SJSA1 (cell line): ENCODE data around the gene PIN4. TPM values are rescaled to one million over a fixed set of nuclear protein-coding genes. Genes with fewer than 3 reads are reported as not detected.
A peak's percentile ranks its signal among the peaks of the same experiment; 100 is the strongest.
"Not testable (repeated sequence)": the region's sequence is repeated elsewhere in the genome, so short reads cannot be mapped to it uniquely, and the experiment has no call there.

Source experiments
- DNase-seq, 2 experiments: peaks; one replicate each; pipeline ENCODE4 v3.0.0-alpha.2; 2015 to 2020; ENCODE audit warnings: low spot score in 2 of 2, low read depth in 1 of 2
- H3K27ac ChIP-seq: fragments of 250-450 bp; sonication (Bioruptor Pico); 2 replicates; pipeline ENCODE4 v1.5.1; 2020; ENCODE audit warnings: mild to moderate bottlenecking, moderate library complexity
- H3K27me3 ChIP-seq: fragments of 250-450 bp; sonication (Bioruptor Pico); replicated peaks from 2 replicates; pipeline ENCODE4 v1.5.1; 2020; ENCODE audit warnings: mild to moderate bottlenecking, moderate library complexity
- H3K36me3 ChIP-seq: fragments of 250-450 bp; sonication (Bioruptor Pico); 2 replicates; pipeline ENCODE4 v1.5.1; 2020; ENCODE audit warnings: mild to moderate bottlenecking
- H3K4me1 ChIP-seq: fragments of 250-450 bp; sonication (Bioruptor Pico); replicated peaks from 2 replicates; pipeline ENCODE4 v1.6.1; 2021; ENCODE audit warnings: mild to moderate bottlenecking
- H3K4me3 ChIP-seq: fragments of 250-450 bp; sonication (Bioruptor Pico); 2 replicates; pipeline ENCODE4 v1.5.1; 2020; ENCODE audit warnings: mild to moderate bottlenecking
- H3K9me3 ChIP-seq: fragments of 250-450 bp; sonication (Bioruptor Pico); replicated peaks from 2 replicates; pipeline ENCODE4 v1.5.1; 2020; ENCODE audit warnings: mild to moderate bottlenecking
- total RNA-seq: library from RNA; depleted of rRNA; stranded (reverse); fragments of >200 nt; shearing (Covaris generic); gene quantifications from 2 replicates; pipeline ENCODE4 v1.2.3, GENCODE V29; 2014; rRNA removed

The PIN4 gene
- total RNA-seq, 1 experiment from 2014 or later, result 7.2 TPM

DNA sequence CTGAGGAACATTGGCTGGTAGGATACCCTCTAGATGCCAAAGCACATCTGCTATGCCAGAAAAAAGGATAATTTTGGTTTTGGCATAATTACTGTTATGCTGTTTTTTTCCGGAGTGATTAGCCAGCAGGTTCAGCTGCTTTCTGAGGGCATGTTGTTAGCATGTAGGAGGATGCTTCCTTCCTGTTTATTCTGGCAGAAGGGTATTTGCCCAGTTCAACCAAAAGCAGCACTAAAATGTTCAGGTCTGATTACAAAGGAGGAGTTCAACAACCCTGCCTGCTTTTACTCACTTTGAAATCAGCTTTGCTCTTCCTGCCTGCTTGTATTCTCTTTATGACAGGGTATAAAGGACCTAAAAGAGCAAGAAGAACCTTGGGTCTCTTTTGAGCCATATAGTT is 35.4 kb downstream of the PIN4 start:
- Histone ChIP-seq H3K27ac (no peak overlapping the region), H3K4me3 (no peak overlapping the region), H3K9me3 (no peaks in the 10 kb centered on the region), H3K27me3 (no peaks in the 10 kb centered on the region), H3K4me1 (no peaks in the 10 kb centered on the region), H3K36me3 (peaks cover 3% of the 10 kb centered on the region; the same call in 1 of the 2 replicates)
- DNase-seq, result no peak

GRCh38 chrX:72220375-72220774 is 38.8 kb downstream of the PIN4 start:
- DNase-seq, H3K27me3 ChIP-seq, H3K4me3 ChIP-seq, H3K27ac ChIP-seq, H3K36me3 ChIP-seq, H3K9me3 ChIP-seq, H3K4me1 ChIP-seq: not testable (repeated sequence)

DNA sequence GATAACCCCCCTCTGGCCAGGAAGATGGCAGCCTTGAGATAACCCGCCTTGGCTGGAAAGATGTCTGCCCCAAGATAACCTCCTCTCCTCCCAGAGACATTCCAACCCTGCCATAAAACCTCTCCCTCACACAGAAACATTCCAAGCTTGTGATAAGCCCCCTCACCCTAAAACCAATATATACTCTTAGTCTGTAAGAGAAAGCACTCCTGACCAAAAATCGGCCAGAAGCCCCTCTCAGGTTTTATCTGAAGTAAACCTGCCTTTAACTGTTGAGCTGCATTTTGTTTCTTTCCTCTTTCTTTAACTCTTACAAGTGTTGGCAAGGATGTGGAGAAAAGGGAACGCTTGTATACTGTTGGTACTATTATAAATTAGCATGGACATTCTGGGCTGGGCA is 48.7 kb downstream of the PIN4 start:
- Histone ChIP-seq H3K27ac (no peak overlapping the region), H3K9me3 (no peaks in the 10 kb centered on the region), H3K27me3 (no peaks in the 10 kb centered on the region), H3K4me1 (no peaks in the 10 kb centered on the region), H3K4me3 (no peak overlapping the region), H3K36me3 (peaks cover 26% of the 10 kb centered on the region)
- DNase-seq, result no peak

GRCh38 chrX:72236841-72237240 is 55.3 kb downstream of the PIN4 start:
- peak overlapping the region; percentile 63 for H3K27ac ChIP-seq

GRCh38 chrX:72238183-72238582 is 56.6 kb downstream of the PIN4 start:
- H3K4me1 ChIP-seq, result peaks cover 17% of the 10 kb centered on the region
- DNase-seq, result no peak
- H3K9me3 ChIP-seq, result no peaks in the 10 kb centered on the region
- peaks cover 20% of the 10 kb centered on the region for H3K36me3 ChIP-seq
- peak overlapping the region; percentile 79 for H3K27ac ChIP-seq
- H3K4me3 ChIP-seq, result peak overlapping the region; percentile 59
- H3K27me3 ChIP-seq, result no peaks in the 10 kb centered on the region

More at GRCh38 chrX:72236841-72237240, 55.3 kb downstream of the PIN4 start:
- Histone ChIP-seq H3K27me3 (no peaks in the 10 kb centered on the region), H3K4me1 (peaks cover 17% of the 10 kb centered on the region), H3K9me3 (no peaks in the 10 kb centered on the region), H3K4me3 (no peak overlapping the region), H3K36me3 (peaks cover 20% of the 10 kb centered on the region)
- DNase-seq, result peak; percentile 39 to 57

GRCh38 chrX:72238721-72239475 is 57.3 kb downstream of the PIN4 start, which contains the start of gene ERCC6L:
Gene ERCC6L, minus strand, starts transcription at chrX:72239027. Its CDS starts 116 bp downstream, at chrX:72238911.
- H3K27ac ChIP-seq, result peak within 1 kb of the TSS; percentile 79

GRCh38 chrX:72240976-72241375 is 59.4 kb downstream of the PIN4 start:
- Histone ChIP-seq H3K27ac (no peak overlapping the region), H3K4me1 (peaks cover 25% of the 10 kb centered on the region), H3K4me3 (no peak overlapping the region), H3K27me3 (no peaks in the 10 kb centered on the region), H3K9me3 (no peaks in the 10 kb centered on the region), H3K36me3 (peaks cover 4% of the 10 kb centered on the region)
- no peak for DNase-seq

More at GRCh38 chrX:72238721-72239475, 57.3 kb downstream of the PIN4 start, which contains the start of gene ERCC6L:
- H3K9me3 ChIP-seq, result no peaks in the 10 kb centered on the region
- H3K4me1 ChIP-seq, result peaks cover 23% of the 10 kb centered on the region
- DNase-seq, result peak; percentile 81 to 90
- peaks cover 20% of the 10 kb centered on the region for H3K36me3 ChIP-seq
- H3K4me3 ChIP-seq, result peak within 1 kb of the TSS; percentile 59
- H3K27me3 ChIP-seq, result no peaks in the 10 kb centered on the region

- H3K27ac ChIP-seq, result no peak overlapping the region
- H3K27me3 ChIP-seq, result no peaks in the 10 kb centered on the region
- no peaks in the 10 kb centered on the region for H3K9me3 ChIP-seq
- H3K4me1 ChIP-seq, result peaks cover 12% of the 10 kb centered on the region
- no peak overlapping the region for H3K4me3 ChIP-seq
- peak in 1 of 2 experiments; percentile 21 for DNase-seq
- no peaks in the 10 kb centered on the region for H3K36me3 ChIP-seq
Measured at GRCh38 chrX:72243472-72243871, 61.9 kb downstream of the PIN4 start.

- H3K27ac ChIP-seq, result no peak overlapping the region
Measured at GRCh38 chrX:72245461-72246089, 64.0 kb downstream of the PIN4 start.

GRCh38 chrX:72247206-72247942 is 65.8 kb downstream of the PIN4 start:
- H3K4me3 ChIP-seq, result no peak overlapping the region
- H3K36me3 ChIP-seq, result no peaks in the 10 kb centered on the region
- H3K9me3 ChIP-seq, result no peaks in the 10 kb centered on the region
- H3K27me3 ChIP-seq, result no peaks in the 10 kb centered on the region
- DNase-seq, result no peak
- H3K4me1 ChIP-seq, result peaks cover 8% of the 10 kb centered on the region
- no peak overlapping the region for H3K27ac ChIP-seq

More at GRCh38 chrX:72245461-72246089, 64.0 kb downstream of the PIN4 start:
- peak; percentile 43 to 57 for DNase-seq
- H3K27me3 ChIP-seq, result no peaks in the 10 kb centered on the region
- no peaks in the 10 kb centered on the region for H3K36me3 ChIP-seq
- H3K4me1 ChIP-seq, result peaks cover 8% of the 10 kb centered on the region
- no peaks in the 10 kb centered on the region for H3K9me3 ChIP-seq
- no peak overlapping the region for H3K4me3 ChIP-seq

Other genes with a start within 250 kb of the PIN4 start
- 1.5 and 1.8 TPM in 2 replicates for gene RTL5, start 49.8 kb upstream of the PIN4 start, total RNA-seq
- 14.4 and 19.3 TPM in 2 replicates for gene ERCC6L, start 57.3 kb downstream of the PIN4 start, total RNA-seq
- gene RPS4X, start 95.5 kb downstream of the PIN4 start, total RNA-seq, result 541 and 647 TPM in 2 replicates
- 0.11 and 3.8 TPM in 2 replicates for gene CITED1, start 124.2 kb downstream of the PIN4 start, total RNA-seq